ENCODE results near the gene ADAT2. TPM values are rescaled to one million over a fixed set of nuclear protein-coding genes. Genes with fewer than 3 reads are reported as not detected.

ADAT2 gene
- total and polyA plus RNA-seq, 10 of the 15 experiments (the other 5 are each of a cell fraction or from before 2014, with no cell fraction given) = 7.8 to 38.6 (median 17.3) TPM

- BruUV-seq (replicated peaks) = no TSS peak
- FAIRE-seq = no peak
- no peaks in the 10 kb centered on the region for H3K9me3 ChIP-seq (replicated peaks; ENCODE audit: control insufficient read depth, insufficient read depth, low read length)
Measured at GRCh38 chr6:143468026-143468425, 17.5 kb upstream of the ADAT2 start.

More at GRCh38 chr6:143468026-143468425, 17.5 kb upstream of the ADAT2 start:
- ChIA-PET CTCF (no interaction called here), SMC1A (ENCODE audit: uncharacterized antibody, unreplicated experiment) (no interaction called here), POLR2A (no interaction called here), RAD21 (ENCODE audit: unreplicated experiment) (no interaction called here)
- no peak overlapping the region for H3K4me2 ChIP-seq (ENCODE audit: control insufficient read depth, insufficient read depth)
- in situ Hi-C loops (cut with MboI) (no loop called here), intact Hi-C loops (cut with micrococcal nuclease; ENCODE audit: unreplicated experiment) (no loop called here)
- H3K79me2 ChIP-seq (ENCODE audit: control insufficient read depth, insufficient read depth, low read length) = no peaks in the 10 kb centered on the region
- ATAC-seq = no peak
- H2AFZ ChIP-seq (ENCODE audit: control insufficient read depth, low read depth, low read length) = no peak overlapping the region
- H4K20me1 ChIP-seq (ENCODE audit: control insufficient read depth, insufficient read depth) = no peaks in the 10 kb centered on the region
- no peak overlapping the region for H3K4me3 ChIP-seq
- TF ChIP-seq TCF12 (IDR thresholded peaks at IDR 0.05; ENCODE audit: low read depth, low read length) (no peak), ZBTB40 (IDR thresholded peaks at IDR 0.05; ENCODE audit: borderline replicate concordance) (no peak), NR2C1 (IDR thresholded peaks at IDR 0.05) (no peak), IRF3 (IDR thresholded peaks at IDR 0.05) (no peak), NFYA (IDR thresholded peaks at IDR 0.05; ENCODE audit: borderline replicate concordance, low read depth, low read length) (no peak), CREM (IDR thresholded peaks at IDR 0.05; ENCODE audit: low read depth) (no peak), POLR2A (IDR thresholded peaks at IDR 0.05; ENCODE audit: low read depth, low read length) (no peak)
- TF ChIP-seq, protein P1, sequence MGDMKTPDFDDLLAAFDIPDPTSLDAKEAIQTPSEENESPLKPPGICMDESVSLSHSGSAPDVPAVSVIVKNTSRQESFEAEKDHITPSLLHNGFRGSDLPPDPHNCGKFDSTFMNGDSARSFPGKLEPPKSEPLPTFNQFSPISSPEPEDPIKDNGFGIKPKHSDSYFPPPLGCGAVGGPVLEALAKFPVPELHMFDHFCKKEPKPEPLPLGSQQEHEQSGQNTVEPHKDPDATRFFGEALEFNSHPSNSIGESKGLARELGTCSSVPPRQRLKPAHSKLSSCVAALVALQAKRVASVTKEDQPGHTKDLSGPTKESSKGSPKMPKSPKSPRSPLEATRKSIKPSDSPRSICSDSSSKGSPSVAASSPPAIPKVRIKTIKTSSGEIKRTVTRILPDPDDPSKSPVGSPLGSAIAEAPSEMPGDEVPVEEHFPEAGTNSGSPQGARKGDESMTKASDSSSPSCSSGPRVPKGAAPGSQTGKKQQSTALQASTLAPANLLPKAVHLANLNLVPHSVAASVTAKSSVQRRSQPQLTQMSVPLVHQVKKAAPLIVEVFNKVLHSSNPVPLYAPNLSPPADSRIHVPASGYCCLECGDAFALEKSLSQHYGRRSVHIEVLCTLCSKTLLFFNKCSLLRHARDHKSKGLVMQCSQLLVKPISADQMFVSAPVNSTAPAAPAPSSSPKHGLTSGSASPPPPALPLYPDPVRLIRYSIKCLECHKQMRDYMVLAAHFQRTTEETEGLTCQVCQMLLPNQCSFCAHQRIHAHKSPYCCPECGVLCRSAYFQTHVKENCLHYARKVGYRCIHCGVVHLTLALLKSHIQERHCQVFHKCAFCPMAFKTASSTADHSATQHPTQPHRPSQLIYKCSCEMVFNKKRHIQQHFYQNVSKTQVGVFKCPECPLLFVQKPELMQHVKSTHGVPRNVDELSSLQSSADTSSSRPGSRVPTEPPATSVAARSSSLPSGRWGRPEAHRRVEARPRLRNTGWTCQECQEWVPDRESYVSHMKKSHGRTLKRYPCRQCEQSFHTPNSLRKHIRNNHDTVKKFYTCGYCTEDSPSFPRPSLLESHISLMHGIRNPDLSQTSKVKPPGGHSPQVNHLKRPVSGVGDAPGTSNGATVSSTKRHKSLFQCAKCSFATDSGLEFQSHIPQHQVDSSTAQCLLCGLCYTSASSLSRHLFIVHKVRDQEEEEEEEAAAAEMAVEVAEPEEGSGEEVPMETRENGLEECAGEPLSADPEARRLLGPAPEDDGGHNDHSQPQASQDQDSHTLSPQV (IDR thresholded peaks at IDR 0.05) = no peak
- no peaks in the 10 kb centered on the region for H3K27me3 ChIP-seq (replicated peaks in 1 of 2; ENCODE audit: control insufficient read depth in 2 of 2, insufficient read depth in 2 of 2, low read length in 1 of 2)
- H3K9ac ChIP-seq (ENCODE audit: control insufficient read depth, insufficient read depth, low read length) = no peak overlapping the region
- peaks cover 0 to 3% of the 10 kb centered on the region in 2 experiments; a peak in 1 of 4 replicates for H3K36me3 ChIP-seq (ENCODE audit: control insufficient read depth in 2 of 2, insufficient read depth in 2 of 2, low read length in 1 of 2)
- H3K4me1 ChIP-seq (ENCODE audit: control insufficient read depth, insufficient read depth, low read length) = no peaks in the 10 kb centered on the region
- H3K27ac ChIP-seq (ENCODE audit: control insufficient read depth, insufficient read depth) = no peak overlapping the region
- no peak for DNase-seq (ENCODE audit: low read depth, low spot score)

Measured in GM12878 (cell line).